Astrocyte (in vitro differentiated cells and primary cell): ENCODE data around the gene MAPK10. TPM values are rescaled to one million over a fixed set of nuclear protein-coding genes. Genes with fewer than 3 reads are reported as not detected.

Experiments
- DNase-seq: peaks from one replicate; pipeline ENCODE4 v3.0.0-alpha.2; 2010; ENCODE audit warnings: low read depth
- FAIRE-seq: peaks from 2 replicates; lab custom pipeline; 2011; peaks lifted over from hg19 to GRCh38; lab: Jason Lieb, UNC
- H2AFZ ChIP-seq: 2 replicates; pipeline ENCODE4 v1.6.0; 2012; ENCODE audit warnings: low read depth, low read length, inconsistent platforms
- H3K27ac ChIP-seq: 2 replicates; pipeline ENCODE4 v1.5.1; 2011; ENCODE audit warnings: low read depth, low read length, inconsistent platforms
- H3K27me3 ChIP-seq: 2 replicates; pipeline ENCODE4 v1.6.0; 2011; ENCODE audit warnings: low read length, inconsistent platforms; ENCODE audit not compliant: insufficient read depth
- H3K36me3 ChIP-seq: 2 replicates; pipeline ENCODE4 v1.5.1; 2011; ENCODE audit warnings: low read length, inconsistent platforms; ENCODE audit not compliant: insufficient read depth
- H3K4me1 ChIP-seq: 2 replicates; pipeline ENCODE4 v1.5.1; 2011; ENCODE audit warnings: low read length, inconsistent platforms; ENCODE audit not compliant: insufficient read depth
- H3K4me2 ChIP-seq: 2 replicates; pipeline ENCODE4 v1.6.0; 2012; ENCODE audit warnings: low read length, inconsistent platforms
- H3K4me3 ChIP-seq: 2 replicates; pipeline ENCODE4 v1.5.1; 2011; ENCODE audit warnings: low read depth, mild to moderate bottlenecking, low read length, inconsistent platforms; ENCODE audit not compliant: insufficient read depth
- H3K79me2 ChIP-seq: 2 replicates; pipeline ENCODE4 v1.6.0; 2012; ENCODE audit warnings: mild to moderate bottlenecking, low read length, inconsistent platforms; ENCODE audit not compliant: insufficient read depth
- H3K9ac ChIP-seq: 2 replicates; pipeline ENCODE4 v1.6.0; 2012; ENCODE audit warnings: mild to moderate bottlenecking, low read length, inconsistent platforms
- H3K9me3 ChIP-seq: 2 replicates; pipeline ENCODE4 v1.5.1; 2012; ENCODE audit warnings: low read depth, mild to moderate bottlenecking, low read length, inconsistent platforms; ENCODE audit not compliant: insufficient read depth
- H4K20me1 ChIP-seq: 2 replicates; pipeline ENCODE4 v1.6.0; 2012; ENCODE audit warnings: low read length, inconsistent platforms; ENCODE audit not compliant: insufficient read depth
- H3K27ac Mint-ChIP-seq: one replicate; pipeline ENCODE4 v1.8.0; 2021; ENCODE audit warnings: mild to moderate bottlenecking, mixed read lengths; ENCODE audit not compliant: unreplicated experiment
- H3K27me3 Mint-ChIP-seq: one replicate; pipeline ENCODE4 v1.8.0; 2021; ENCODE audit warnings: low read depth, mixed read lengths; ENCODE audit not compliant: unreplicated experiment
- H3K36me3 Mint-ChIP-seq: one replicate; pipeline ENCODE4 v1.8.0; 2021; ENCODE audit warnings: low read depth, mixed read lengths; ENCODE audit not compliant: unreplicated experiment
- H3K4me1 Mint-ChIP-seq: one replicate; pipeline ENCODE4 v1.8.0; 2021; ENCODE audit warnings: low read depth, mixed read lengths; ENCODE audit not compliant: unreplicated experiment
- H3K4me3 Mint-ChIP-seq: one replicate; pipeline ENCODE4 v1.8.0; 2021; ENCODE audit warnings: mild to moderate bottlenecking, moderate library complexity, mixed read lengths; ENCODE audit not compliant: unreplicated experiment
- H3K9me3 Mint-ChIP-seq: one replicate; pipeline ENCODE4 v1.8.0; 2021; ENCODE audit warnings: mild to moderate bottlenecking, mixed read lengths; ENCODE audit not compliant: unreplicated experiment
- EZH2 ChIP-seq: IDR thresholded peaks from 2 replicates; pipeline ENCODE4 v1.6.1; 2012; ENCODE audit warnings: mild to moderate bottlenecking, low read length, inconsistent platforms; ENCODE audit not compliant: insufficient read depth
- total RNA-seq: library from RNA; stranded (reverse); gene quantifications from 2 replicates; pipeline ENCODE4 v1.2.1, GENCODE V29; 2021
- TF ChIP-seq, protein P1 (sequence below): IDR thresholded peaks from 2 replicates; pipeline ENCODE4 v1.5.1; 2011; ENCODE audit warnings: low read depth, mild to moderate bottlenecking, inconsistent platforms, low read length, moderate library complexity; ENCODE audit not compliant: insufficient read depth

MAPK10 gene
- total RNA-seq, 1 donor from 2014 or later = 7.5 TPM

DNA sequence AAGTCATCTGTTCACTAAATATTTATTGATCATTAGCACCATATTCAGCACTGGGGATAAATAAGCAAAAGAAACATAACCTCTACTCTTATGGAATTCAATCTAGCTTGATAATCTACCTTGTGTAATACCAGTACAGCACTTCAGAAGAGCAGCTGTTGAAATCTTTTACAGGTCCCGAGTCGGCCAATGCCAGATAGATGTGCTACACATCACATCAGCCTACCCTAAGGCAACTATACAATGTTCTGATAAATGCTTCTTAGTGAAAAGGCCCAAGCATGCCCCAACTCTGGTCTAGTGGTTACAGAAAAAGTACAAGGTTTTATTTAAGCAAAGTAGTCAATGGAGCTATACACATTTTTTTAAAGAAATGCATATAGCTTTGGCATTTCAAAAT, 68.7 kb downstream of the MAPK10 start:
- DNase-seq (no peak), FAIRE-seq (no peak)
- Histone ChIP-seq H3K9me3 (no peaks in the 10 kb centered on the region), H3K36me3 (no peaks in the 10 kb centered on the region), H3K27me3 (no peaks in the 10 kb centered on the region), H3K4me2 (no peak overlapping the region), H3K9ac (no peak overlapping the region), H3K4me1 (no peaks in the 10 kb centered on the region), H2AFZ (no peak overlapping the region), H3K4me3 (no peak overlapping the region), H4K20me1 (no peaks in the 10 kb centered on the region), H3K79me2 (no peaks in the 10 kb centered on the region), H3K27ac (no peak overlapping the region)
- TF ChIP-seq, protein P1, sequence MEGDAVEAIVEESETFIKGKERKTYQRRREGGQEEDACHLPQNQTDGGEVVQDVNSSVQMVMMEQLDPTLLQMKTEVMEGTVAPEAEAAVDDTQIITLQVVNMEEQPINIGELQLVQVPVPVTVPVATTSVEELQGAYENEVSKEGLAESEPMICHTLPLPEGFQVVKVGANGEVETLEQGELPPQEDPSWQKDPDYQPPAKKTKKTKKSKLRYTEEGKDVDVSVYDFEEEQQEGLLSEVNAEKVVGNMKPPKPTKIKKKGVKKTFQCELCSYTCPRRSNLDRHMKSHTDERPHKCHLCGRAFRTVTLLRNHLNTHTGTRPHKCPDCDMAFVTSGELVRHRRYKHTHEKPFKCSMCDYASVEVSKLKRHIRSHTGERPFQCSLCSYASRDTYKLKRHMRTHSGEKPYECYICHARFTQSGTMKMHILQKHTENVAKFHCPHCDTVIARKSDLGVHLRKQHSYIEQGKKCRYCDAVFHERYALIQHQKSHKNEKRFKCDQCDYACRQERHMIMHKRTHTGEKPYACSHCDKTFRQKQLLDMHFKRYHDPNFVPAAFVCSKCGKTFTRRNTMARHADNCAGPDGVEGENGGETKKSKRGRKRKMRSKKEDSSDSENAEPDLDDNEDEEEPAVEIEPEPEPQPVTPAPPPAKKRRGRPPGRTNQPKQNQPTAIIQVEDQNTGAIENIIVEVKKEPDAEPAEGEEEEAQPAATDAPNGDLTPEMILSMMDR = no peak
- TF ChIP-seq EZH2 = no peak
- no peak overlapping the region for H3K4me3 Mint-ChIP-seq
- no peak overlapping the region for H3K27ac Mint-ChIP-seq
- no peaks in the 10 kb centered on the region for H3K9me3 Mint-ChIP-seq
- no peaks in the 10 kb centered on the region for H3K27me3 Mint-ChIP-seq
- H3K36me3 Mint-ChIP-seq = peaks cover 2% of the 10 kb centered on the region
- H3K4me1 Mint-ChIP-seq = no peaks in the 10 kb centered on the region

- H3K4me3 Mint-ChIP-seq = no peak overlapping the region
- DNase-seq = no peak
- no peak overlapping the region for H3K9ac ChIP-seq
- H3K36me3 Mint-ChIP-seq = no peaks in the 10 kb centered on the region
- no peak for TF ChIP-seq EZH2
- TF ChIP-seq, protein P1 = no peak
- no peak overlapping the region for H3K27ac ChIP-seq
- no peaks in the 10 kb centered on the region for H3K9me3 Mint-ChIP-seq
- no peaks in the 10 kb centered on the region for H3K79me2 ChIP-seq
- H3K4me2 ChIP-seq = no peak overlapping the region
- no peaks in the 10 kb centered on the region for H4K20me1 ChIP-seq
- no peaks in the 10 kb centered on the region for H3K27me3 ChIP-seq
- no peaks in the 10 kb centered on the region for H3K4me1 Mint-ChIP-seq
- H3K27ac Mint-ChIP-seq = no peak overlapping the region
- no peaks in the 10 kb centered on the region for H3K36me3 ChIP-seq
- no peak overlapping the region for H3K4me3 ChIP-seq
- no peak for FAIRE-seq
- H3K4me1 ChIP-seq = no peaks in the 10 kb centered on the region
- no peak overlapping the region for H2AFZ ChIP-seq
- no peaks in the 10 kb centered on the region for H3K27me3 Mint-ChIP-seq
- no peaks in the 10 kb centered on the region for H3K9me3 ChIP-seq
Measured at GRCh38 chr4:86286726-86287125, 73.1 kb downstream of the MAPK10 start.

DNA sequence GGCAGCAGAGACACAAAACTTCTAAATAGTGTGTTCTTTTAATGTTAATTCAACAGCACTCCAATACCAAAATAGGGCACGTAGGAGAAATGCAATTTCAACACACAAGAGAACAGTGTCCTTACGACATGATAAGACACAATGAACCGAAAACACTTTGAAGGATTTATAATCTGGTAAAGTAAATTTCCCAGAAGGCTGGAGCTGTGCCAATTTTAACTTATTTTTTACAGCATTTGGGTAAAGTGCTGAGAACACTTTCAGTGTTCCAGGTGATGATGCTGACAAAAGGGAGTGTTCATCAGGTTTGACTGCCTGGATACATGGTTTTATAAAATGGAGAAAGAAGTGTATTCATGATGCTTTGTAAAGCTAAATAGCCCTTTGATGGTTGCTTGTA, 76.5 kb downstream of the MAPK10 start:
- H4K20me1 ChIP-seq = no peaks in the 10 kb centered on the region
- H3K9me3 ChIP-seq = no peaks in the 10 kb centered on the region
- no peak overlapping the region for H3K27ac ChIP-seq
- H3K79me2 ChIP-seq = no peaks in the 10 kb centered on the region
- Mint-ChIP-seq H3K4me1 (no peaks in the 10 kb centered on the region), H3K36me3 (no peaks in the 10 kb centered on the region), H3K9me3 (no peaks in the 10 kb centered on the region), H3K4me3 (no peak overlapping the region), H3K27me3 (no peaks in the 10 kb centered on the region), H3K27ac (no peak overlapping the region)
- no peak overlapping the region for H3K4me2 ChIP-seq
- TF ChIP-seq EZH2 = no peak
- TF ChIP-seq, protein P1 = no peak
- H3K27me3 ChIP-seq = no peaks in the 10 kb centered on the region
- H2AFZ ChIP-seq = no peak overlapping the region
- no peak for DNase-seq
- H3K4me3 ChIP-seq = no peak overlapping the region
- H3K4me1 ChIP-seq = no peaks in the 10 kb centered on the region
- H3K9ac ChIP-seq = no peak overlapping the region
- FAIRE-seq = no peak
- no peaks in the 10 kb centered on the region for H3K36me3 ChIP-seq
